Calu3 (cell line): Measurements from ENCODE around the gene FAM131C. TPM values are rescaled to one million over a fixed set of nuclear protein-coding genes. Genes with fewer than 3 reads are reported as not detected.

Experiments used
- BruUV-seq: library from RNA; stranded (reverse); fragments of 400-500 nt; replicated peaks from 2 replicates; lab custom pipeline; 2021; lab: Mats Ljungman, UMichigan
- CTCF ChIA-PET: fragments of 300-600 bp; sonication (Branson Sonifier 250); formaldehyde crosslinking; loops from one replicate; lab custom pipeline; 2022; ENCODE audit warnings: antibody characterized with exemption; lab: Charles Lee
- DNase-seq: peaks from one replicate; pipeline ENCODE4 v3.0.0; 2022
- H3K27ac Mint-ChIP-seq: one replicate; pipeline ENCODE4 v1.8.0; 2022; ENCODE audit warnings: mixed read lengths; ENCODE audit not compliant: unreplicated experiment
- H3K27me3 Mint-ChIP-seq: one replicate; pipeline ENCODE4 v1.8.0; 2022; ENCODE audit warnings: mixed read lengths; ENCODE audit not compliant: unreplicated experiment
- H3K36me3 Mint-ChIP-seq: one replicate; pipeline ENCODE4 v1.8.0; 2022; ENCODE audit warnings: mild to moderate bottlenecking, moderate library complexity, mixed read lengths; ENCODE audit not compliant: insufficient read depth, unreplicated experiment
- H3K4me1 Mint-ChIP-seq: one replicate; pipeline ENCODE4 v1.8.0; 2022; ENCODE audit warnings: mild to moderate bottlenecking, low read depth, mixed read lengths; ENCODE audit not compliant: unreplicated experiment
- H3K4me3 Mint-ChIP-seq: one replicate; pipeline ENCODE4 v1.8.0; 2022; ENCODE audit warnings: mild to moderate bottlenecking, low read depth, moderate library complexity, mixed read lengths; ENCODE audit not compliant: unreplicated experiment
- H3K9me3 Mint-ChIP-seq: one replicate; pipeline ENCODE4 v1.8.0; 2022; ENCODE audit warnings: low read depth, mixed read lengths; ENCODE audit not compliant: unreplicated experiment
- CTCF ChIP-seq: fragments of 200-600 bp; IDR thresholded peaks from one replicate; pipeline ENCODE4 v1.8.0; 2022; ENCODE audit warnings: antibody characterized with exemption; ENCODE audit not compliant: unreplicated experiment
- intact Hi-C: fragments of 100-400 bp; cut with micrococcal nuclease; formaldehyde crosslinking; loops from one replicate; pipeline ENCODE4 v1.10.0; 2022; ENCODE audit not compliant: unreplicated experiment
- total RNA-seq: library from RNA; stranded (reverse); gene quantifications from 2 replicates; pipeline ENCODE4 v1.2.3, GENCODE V29; 2022

FAM131C gene
- total RNA-seq, 1 experiment from 2014 or later: 0.94 TPM

GRCh38 chr1:16117936-16118335 lies 44.5 kb upstream of the FAM131C start:
- no TSS peak for BruUV-seq
- no peak for DNase-seq
- CTCF ChIA-PET: interaction anchor here (0.7 to 1.3 kb wide), 2 partner anchors 29 to 35 kb away, joined by 3 to 7 read pairs; no protein-coding TSS in a partner anchor
- intact Hi-C loops: no loop called here
- Mint-ChIP-seq H3K27ac (no peak overlapping the region), H3K36me3 (peaks cover 47% of the 10 kb centered on the region), H3K9me3 (no peaks in the 10 kb centered on the region), H3K27me3 (no peaks in the 10 kb centered on the region), H3K4me3 (no peak overlapping the region), H3K4me1 (peaks cover 5% of the 10 kb centered on the region)
- no peak for TF ChIP-seq CTCF

GRCh38 chr1:16117369-16117768 lies 43.9 kb upstream of the FAM131C start:
- CTCF ChIA-PET: interaction anchor here (0.8 to 1.3 kb wide), 2 partner anchors 13 to 35 kb away, joined by 3 to 7 read pairs; no protein-coding TSS in a partner anchor
- no peak for DNase-seq
- no peaks in the 10 kb centered on the region for H3K9me3 Mint-ChIP-seq
- no peak overlapping the region for H3K4me3 Mint-ChIP-seq
- H3K4me1 Mint-ChIP-seq: no peaks in the 10 kb centered on the region
- BruUV-seq: no TSS peak
- TF ChIP-seq CTCF: no peak
- H3K27me3 Mint-ChIP-seq: peaks cover under 1% of the 10 kb centered on the region
- intact Hi-C loops: no loop called here
- no peak overlapping the region for H3K27ac Mint-ChIP-seq
- H3K36me3 Mint-ChIP-seq: peaks cover 42% of the 10 kb centered on the region

GRCh38 chr1:16116625-16117024 lies 43.2 kb upstream of the FAM131C start:
- H3K27me3 Mint-ChIP-seq: peaks cover 8% of the 10 kb centered on the region
- no peak overlapping the region for H3K4me3 Mint-ChIP-seq
- peaks cover 38% of the 10 kb centered on the region for H3K36me3 Mint-ChIP-seq
- BruUV-seq: no TSS peak
- CTCF ChIA-PET: interaction anchor here (0.8 to 1.3 kb wide), 2 partner anchors 14 to 34 kb away, joined by 3 to 7 read pairs; no protein-coding TSS in a partner anchor
- no peak overlapping the region for H3K27ac Mint-ChIP-seq
- H3K4me1 Mint-ChIP-seq: peaks cover 6% of the 10 kb centered on the region
- no peak for DNase-seq
- no peak for TF ChIP-seq CTCF
- intact Hi-C loops: no loop called here
- H3K9me3 Mint-ChIP-seq: no peaks in the 10 kb centered on the region

GRCh38 chr1:16116002-16116401 lies 42.6 kb upstream of the FAM131C start:
- BruUV-seq: no TSS peak
- Mint-ChIP-seq H3K9me3 (no peaks in the 10 kb centered on the region), H3K27ac (no peak overlapping the region), H3K27me3 (peaks cover 14% of the 10 kb centered on the region), H3K4me3 (no peak overlapping the region), H3K36me3 (peaks cover 39% of the 10 kb centered on the region), H3K4me1 (peaks cover 9% of the 10 kb centered on the region)
- CTCF ChIA-PET: no interaction called here
- no peak for TF ChIP-seq CTCF
- intact Hi-C loops: no loop called here
- DNase-seq: no peak
